ENCODE results near the gene NLN. TPM values are rescaled to one million over a fixed set of nuclear protein-coding genes. Genes with fewer than 3 reads are reported as not detected.
"Not testable (repeated sequence)": the region's sequence is repeated elsewhere in the genome, so short reads cannot be mapped to it uniquely, and the experiment has no call there.

NLN gene
- total RNA-seq, 5 donors from 2014 or later (not counting 1 experiment from before 2014, with no cell fraction given), result 1.5 to 7.6 (median 4.1) TPM

GRCh38 chr5:65802820-65803219, 80.8 kb downstream of the NLN start:
- Histone ChIP-seq H3K27me3 (replicated peaks in 1 of 2; ENCODE audit: control insufficient read depth in 2 of 2, extremely low read depth in 1 of 2, insufficient read depth in 2 of 2, low read length in 1 of 2) (no peaks in the 10 kb centered on the region), H3K4me3 (ENCODE audit: control insufficient read depth in 1 of 2, extremely low read depth in 1 of 2, low read length in 1 of 2) (no peak overlapping the region), H3K36me3 (ENCODE audit: control insufficient read depth in 2 of 2, extremely low read depth in 1 of 2, insufficient read depth in 1 of 2, low read length in 1 of 2) (peaks cover 0 to 4% of the 10 kb centered on the region in 2 donors), H3K4me1 (ENCODE audit: control insufficient read depth in 1 of 2, extremely low read depth in 1 of 2, insufficient read depth in 2 of 2, low read length in 2 of 2) (peaks cover 4 to 7% of the 10 kb centered on the region in 2 experiments), H3K9me3 (no peaks in the 10 kb centered on the region), H3K27ac (ENCODE audit: low read length) (no peak overlapping the region)
- 100% methylated on average over 3 of the region's 4 CpGs for WGBS (ENCODE audit: insufficient coverage)
- Mint-ChIP-seq H3K27me3 (no peaks in the 10 kb centered on the region), H3K4me3 (no peak overlapping the region), H3K4me1 (peaks cover 19 to 26% (median 20%) of the 10 kb centered on the region in 3 donors), H3K36me3 (peaks cover 17% of the 10 kb centered on the region), H3K27ac (no peak overlapping the region), H3K9me3 (peaks cover 0 to 3% (median 2%) of the 10 kb centered on the region in 3 donors)
- ChIA-PET CTCF (no interaction called here), POLR2A (no interaction called here)
- ATAC-seq (replicated peaks in 1 of 4) (no peak), DNase-seq (no peak)

- Mint-ChIP-seq H3K9me3 (peaks cover 0 to 3% (median 2%) of the 10 kb centered on the region in 3 donors), H3K27me3 (no peaks in the 10 kb centered on the region), H3K27ac (peak overlapping the region; percentile 65 to 76), H3K4me1 (peaks cover 19 to 26% (median 20%) of the 10 kb centered on the region in 3 donors), H3K4me3 (peak overlapping the region in 2 of 3 donors; percentile 5 to 33), H3K36me3 (peaks cover 17% of the 10 kb centered on the region)
- ChIA-PET POLR2A (no interaction called here), CTCF (no interaction called here)
- peaks cover 0 to 4% of the 10 kb centered on the region in 2 donors for H3K36me3 ChIP-seq (ENCODE audit: control insufficient read depth in 2 of 2, extremely low read depth in 1 of 2, insufficient read depth in 1 of 2, low read length in 1 of 2)
- peak; percentile 45 to 76 (median 62) for ATAC-seq (replicated peaks in 1 of 4)
- DNase-seq, result peak in 1 of 35 experiments; percentile 25
- H3K27me3 ChIP-seq (replicated peaks in 1 of 2; ENCODE audit: control insufficient read depth in 2 of 2, extremely low read depth in 1 of 2, insufficient read depth in 2 of 2, low read length in 1 of 2), result no peaks in the 10 kb centered on the region
- no peak overlapping the region for H3K27ac ChIP-seq (ENCODE audit: low read length)
- H3K4me1 ChIP-seq (ENCODE audit: control insufficient read depth in 1 of 2, extremely low read depth in 1 of 2, insufficient read depth in 2 of 2, low read length in 2 of 2), result peaks cover 4 to 7% of the 10 kb centered on the region in 2 experiments
- H3K4me3 ChIP-seq (ENCODE audit: control insufficient read depth in 1 of 2, extremely low read depth in 1 of 2, low read length in 1 of 2), result no peak overlapping the region
- WGBS (ENCODE audit: insufficient coverage), result 60% methylated on average over 2 of the region's 5 CpGs
- H3K9me3 ChIP-seq, result no peaks in the 10 kb centered on the region
These were observed 81.8 kb downstream of the NLN start for GRCh38 chr5:65803699-65804391.

DNA sequence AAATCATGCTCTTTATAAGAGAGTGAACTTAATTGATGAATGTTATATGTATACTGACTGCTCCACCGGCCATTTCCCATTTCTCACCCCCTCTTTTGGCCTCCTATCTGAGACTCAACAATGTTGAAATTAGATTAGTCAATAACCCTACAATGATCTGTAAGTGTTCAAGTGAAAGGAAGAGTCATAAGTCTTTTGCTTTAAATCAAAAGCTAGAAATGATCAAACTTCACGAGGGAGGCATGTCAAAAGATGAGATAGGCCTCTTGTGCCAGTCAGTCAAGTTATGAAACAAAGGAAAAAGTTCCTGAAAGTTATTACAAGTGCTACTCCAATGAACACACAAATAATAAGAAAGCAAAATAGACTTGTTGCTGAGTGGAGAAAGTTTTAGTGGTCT, 83.1 kb downstream of the NLN start:
- POLR2A ChIA-PET, result interaction anchor here in 1 of 2 donors (0.6 kb wide), 1 partner anchor 280 kb away, joined by 7 read pairs; no protein-coding TSS in a partner anchor
- DNase-seq (no peak), ATAC-seq (replicated peaks in 1 of 4) (no peak)
- no peak overlapping the region for H3K27ac ChIP-seq (ENCODE audit: low read length)
- peaks cover 23% of the 10 kb centered on the region for H3K36me3 Mint-ChIP-seq
- H3K9me3 Mint-ChIP-seq, result peaks cover 0 to 3% (median 2%) of the 10 kb centered on the region in 3 donors
- H3K27ac Mint-ChIP-seq, result peak overlapping the region in 1 of 2 donors; percentile 10
- WGBS (ENCODE audit: insufficient coverage), result 80% methylated on average over 1 of the region's 2 CpGs
- H3K4me1 Mint-ChIP-seq, result peaks cover 19 to 26% (median 20%) of the 10 kb centered on the region in 3 donors
- CTCF ChIA-PET, result no interaction called here
- H3K9me3 ChIP-seq, result no peaks in the 10 kb centered on the region
- peaks cover 0 to 4% of the 10 kb centered on the region in 2 donors for H3K36me3 ChIP-seq (ENCODE audit: control insufficient read depth in 2 of 2, extremely low read depth in 1 of 2, insufficient read depth in 1 of 2, low read length in 1 of 2)
- no peaks in the 10 kb centered on the region for H3K27me3 Mint-ChIP-seq
- H3K27me3 ChIP-seq (replicated peaks in 1 of 2; ENCODE audit: control insufficient read depth in 2 of 2, extremely low read depth in 1 of 2, insufficient read depth in 2 of 2, low read length in 1 of 2), result no peaks in the 10 kb centered on the region
- H3K4me1 ChIP-seq (ENCODE audit: control insufficient read depth in 1 of 2, extremely low read depth in 1 of 2, insufficient read depth in 2 of 2, low read length in 2 of 2), result peaks cover 4 to 7% of the 10 kb centered on the region in 2 experiments
- H3K4me3 ChIP-seq (ENCODE audit: control insufficient read depth in 1 of 2, extremely low read depth in 1 of 2, low read length in 1 of 2), result no peak overlapping the region
- H3K4me3 Mint-ChIP-seq, result no peak overlapping the region

GRCh38 chr5:65807494-65807893, 85.5 kb downstream of the NLN start:
- DNase-seq; H3K27ac Mint-ChIP-seq; POLR2A ChIA-PET; H3K4me3 ChIP-seq (ENCODE audit: control insufficient read depth in 1 of 2, extremely low read depth in 1 of 2, low read length in 1 of 2); H3K4me1 ChIP-seq (ENCODE audit: control insufficient read depth in 1 of 2, extremely low read depth in 1 of 2, insufficient read depth in 2 of 2, low read length in 2 of 2); H3K27me3 Mint-ChIP-seq; H3K9me3 ChIP-seq; H3K36me3 ChIP-seq (ENCODE audit: control insufficient read depth in 2 of 2, extremely low read depth in 1 of 2, insufficient read depth in 1 of 2, low read length in 1 of 2); ATAC-seq (replicated peaks in 1 of 4); CTCF ChIA-PET; H3K9me3 Mint-ChIP-seq; H3K27me3 ChIP-seq (replicated peaks in 1 of 2; ENCODE audit: control insufficient read depth in 2 of 2, extremely low read depth in 1 of 2, insufficient read depth in 2 of 2, low read length in 1 of 2); H3K4me3 Mint-ChIP-seq; H3K27ac ChIP-seq (ENCODE audit: low read length): not testable (repeated sequence)
- WGBS (ENCODE audit: insufficient coverage), result no CpG with 5 or more reads among the region's 5 CpGs
- Mint-ChIP-seq H3K36me3 (peaks cover 18% of the 10 kb centered on the region), H3K4me1 (peaks cover 19 to 24% (median 24%) of the 10 kb centered on the region in 3 donors)

DNA sequence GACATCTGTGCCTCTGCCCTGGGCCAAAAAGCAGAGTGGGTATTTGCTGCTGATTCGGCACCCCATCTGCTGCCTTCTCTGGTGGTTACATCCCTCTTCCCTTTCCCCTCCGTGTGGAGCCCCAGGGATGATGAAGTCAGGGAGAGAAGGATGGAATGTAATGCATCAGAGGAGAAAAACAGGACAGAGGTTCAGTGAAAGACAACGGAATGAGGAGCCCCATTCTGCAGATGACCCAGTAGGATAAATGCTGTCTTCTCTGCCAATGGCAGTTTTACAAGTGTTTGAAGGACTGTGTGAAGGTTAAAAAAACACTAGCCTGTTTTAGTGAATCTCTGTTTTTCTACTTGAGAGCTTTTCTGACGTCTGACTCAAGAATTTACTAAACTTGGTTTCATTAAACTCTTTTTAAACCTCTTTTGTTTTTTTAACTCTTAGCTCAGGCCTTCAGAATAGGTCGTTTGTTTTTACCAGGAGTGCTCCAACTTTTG, 86.3 kb downstream of the NLN start:
- ChIA-PET POLR2A (interaction anchor here in 1 of 2 donors (0.6 kb wide), 1 partner anchor 28 kb away, joined by 3 read pairs; no protein-coding TSS in a partner anchor), CTCF (interaction anchor here in 1 of 2 donors (0.6 kb wide), 1 partner anchor 277 kb away, joined by 3 read pairs; no protein-coding TSS in a partner anchor)
- Mint-ChIP-seq H3K4me1 (peaks cover 27 to 32% (median 31%) of the 10 kb centered on the region in 3 donors), H3K9me3 (no peaks in the 10 kb centered on the region), H3K27me3 (no peaks in the 10 kb centered on the region), H3K4me3 (no peak overlapping the region), H3K36me3 (peaks cover 14% of the 10 kb centered on the region), H3K27ac (no peak overlapping the region)
- WGBS (ENCODE audit: insufficient coverage), result 84% methylated on average over 3 of the region's 5 CpGs
- Histone ChIP-seq H3K4me1 (ENCODE audit: control insufficient read depth in 1 of 2, extremely low read depth in 1 of 2, insufficient read depth in 2 of 2, low read length in 2 of 2) (peaks cover 5 to 16% of the 10 kb centered on the region in 2 experiments), H3K27ac (ENCODE audit: low read length) (no peak overlapping the region), H3K4me3 (ENCODE audit: control insufficient read depth in 1 of 2, extremely low read depth in 1 of 2, low read length in 1 of 2) (no peak overlapping the region), H3K9me3 (no peaks in the 10 kb centered on the region), H3K36me3 (ENCODE audit: control insufficient read depth in 2 of 2, extremely low read depth in 1 of 2, insufficient read depth in 1 of 2, low read length in 1 of 2) (no peaks in the 10 kb centered on the region), H3K27me3 (replicated peaks in 1 of 2; ENCODE audit: control insufficient read depth in 2 of 2, extremely low read depth in 1 of 2, insufficient read depth in 2 of 2, low read length in 1 of 2) (no peaks in the 10 kb centered on the region)
- ATAC-seq (replicated peaks in 1 of 4) (no peak), DNase-seq (no peak)

DNA sequence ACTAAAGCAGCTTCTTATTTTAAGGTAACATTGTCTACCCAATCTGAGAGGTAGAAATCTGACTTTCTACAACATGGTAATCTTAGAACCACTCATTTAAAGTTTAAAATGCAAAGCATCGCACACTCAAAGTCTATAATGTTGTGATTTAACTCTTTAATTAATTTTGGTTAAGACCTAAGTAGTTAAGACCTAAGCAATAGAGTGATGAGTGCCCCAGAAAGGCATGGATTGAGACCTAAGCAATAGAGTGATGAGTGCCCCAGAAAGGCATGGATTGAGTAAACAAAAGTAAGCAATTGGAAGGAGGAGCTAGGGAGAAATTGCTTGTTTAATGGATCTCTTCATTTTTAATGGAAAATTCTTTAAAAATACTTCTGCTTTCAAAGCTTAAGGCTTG, 86.8 kb downstream of the NLN start:
- no peaks in the 10 kb centered on the region for H3K9me3 ChIP-seq
- H3K27me3 ChIP-seq (replicated peaks in 1 of 2; ENCODE audit: control insufficient read depth in 2 of 2, extremely low read depth in 1 of 2, insufficient read depth in 2 of 2, low read length in 1 of 2), result no peaks in the 10 kb centered on the region
- CTCF ChIA-PET, result interaction anchor here in 1 of 2 donors (0.6 kb wide), 1 partner anchor 277 kb away, joined by 3 read pairs; no protein-coding TSS in a partner anchor
- ATAC-seq (replicated peaks in 1 of 4) (no peak), DNase-seq (no peak)
- H3K27ac Mint-ChIP-seq, result no peak overlapping the region
- H3K36me3 ChIP-seq (ENCODE audit: control insufficient read depth in 2 of 2, extremely low read depth in 1 of 2, insufficient read depth in 1 of 2, low read length in 1 of 2), result no peaks in the 10 kb centered on the region
- no CpG with 5 or more reads among the region's 1 CpG for WGBS (ENCODE audit: insufficient coverage)
- POLR2A ChIA-PET, result interaction anchor here in 1 of 2 donors (0.6 kb wide), 1 partner anchor 27 kb away, joined by 3 read pairs; no protein-coding TSS in a partner anchor
- no peaks in the 10 kb centered on the region for H3K9me3 Mint-ChIP-seq
- H3K4me3 ChIP-seq (ENCODE audit: control insufficient read depth in 1 of 2, extremely low read depth in 1 of 2, low read length in 1 of 2), result no peak overlapping the region
- no peak overlapping the region for H3K27ac ChIP-seq (ENCODE audit: low read length)
- H3K4me1 Mint-ChIP-seq, result peaks cover 23 to 31% (median 27%) of the 10 kb centered on the region in 3 donors
- H3K27me3 Mint-ChIP-seq, result no peaks in the 10 kb centered on the region
- H3K4me1 ChIP-seq (ENCODE audit: control insufficient read depth in 1 of 2, extremely low read depth in 1 of 2, insufficient read depth in 2 of 2, low read length in 2 of 2), result peaks cover under 1 to 12% of the 10 kb centered on the region in 2 experiments
- H3K4me3 Mint-ChIP-seq, result no peak overlapping the region
- peaks cover 14% of the 10 kb centered on the region for H3K36me3 Mint-ChIP-seq

Data from T-cell (primary cell).